HG03378 (cell line): ENCODE data around the gene ALOX5AP.
"Not testable (repeated sequence)": the region's sequence is repeated elsewhere in the genome, so short reads cannot be mapped to it uniquely, and the experiment has no call there.

ENCODE experiments used
- ATAC-seq: cut with Tn5 transposase; IDR thresholded peaks from one replicate; pipeline ENCODE4 v1.9.1; 2021; ENCODE audit warnings: mild to moderate bottlenecking, moderate library complexity; ENCODE audit not compliant: unreplicated experiment

Gene ALOX5AP

DNA sequence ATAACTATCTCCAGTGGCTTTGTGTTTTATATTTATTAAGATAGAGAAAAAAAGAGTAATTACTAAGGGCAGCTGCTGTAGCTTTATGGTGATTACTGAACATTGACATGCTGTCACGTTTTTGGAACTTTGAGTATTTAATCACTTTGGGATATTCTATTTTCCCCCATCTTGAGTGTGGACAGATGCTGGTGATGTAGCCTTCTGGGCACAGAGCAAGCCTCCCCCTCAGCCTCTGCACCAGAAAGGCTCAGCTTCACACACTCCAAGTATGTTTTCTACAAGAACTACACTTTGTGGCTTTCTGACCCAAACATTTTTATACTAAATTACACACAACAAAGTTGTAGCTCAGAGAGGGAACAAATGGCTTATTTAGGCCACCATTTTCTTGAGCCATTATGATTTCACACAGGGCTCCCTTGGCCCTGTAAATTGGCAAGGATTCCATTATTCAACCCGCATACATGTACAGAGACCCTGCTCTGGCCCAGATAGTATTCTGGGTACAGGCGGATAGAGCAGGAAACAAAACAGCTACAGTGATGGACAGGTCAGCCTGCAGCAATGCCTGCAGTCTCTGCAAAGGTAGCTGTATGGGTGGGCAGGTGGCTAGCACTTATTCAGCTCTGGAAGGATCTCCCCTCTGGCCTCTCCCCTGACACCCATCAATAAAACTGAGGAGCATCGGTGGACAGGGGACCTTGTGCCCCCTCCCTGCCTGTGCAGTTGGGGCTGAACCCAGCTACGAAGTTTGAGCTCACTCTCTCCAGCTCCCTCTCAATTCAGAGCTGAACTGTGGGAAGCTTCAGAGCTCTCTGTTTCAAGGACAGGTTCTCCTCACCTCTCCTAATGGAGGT lies 1.3 kb downstream of the ALOX5AP start:
- no peak for ATAC-seq

DNA sequence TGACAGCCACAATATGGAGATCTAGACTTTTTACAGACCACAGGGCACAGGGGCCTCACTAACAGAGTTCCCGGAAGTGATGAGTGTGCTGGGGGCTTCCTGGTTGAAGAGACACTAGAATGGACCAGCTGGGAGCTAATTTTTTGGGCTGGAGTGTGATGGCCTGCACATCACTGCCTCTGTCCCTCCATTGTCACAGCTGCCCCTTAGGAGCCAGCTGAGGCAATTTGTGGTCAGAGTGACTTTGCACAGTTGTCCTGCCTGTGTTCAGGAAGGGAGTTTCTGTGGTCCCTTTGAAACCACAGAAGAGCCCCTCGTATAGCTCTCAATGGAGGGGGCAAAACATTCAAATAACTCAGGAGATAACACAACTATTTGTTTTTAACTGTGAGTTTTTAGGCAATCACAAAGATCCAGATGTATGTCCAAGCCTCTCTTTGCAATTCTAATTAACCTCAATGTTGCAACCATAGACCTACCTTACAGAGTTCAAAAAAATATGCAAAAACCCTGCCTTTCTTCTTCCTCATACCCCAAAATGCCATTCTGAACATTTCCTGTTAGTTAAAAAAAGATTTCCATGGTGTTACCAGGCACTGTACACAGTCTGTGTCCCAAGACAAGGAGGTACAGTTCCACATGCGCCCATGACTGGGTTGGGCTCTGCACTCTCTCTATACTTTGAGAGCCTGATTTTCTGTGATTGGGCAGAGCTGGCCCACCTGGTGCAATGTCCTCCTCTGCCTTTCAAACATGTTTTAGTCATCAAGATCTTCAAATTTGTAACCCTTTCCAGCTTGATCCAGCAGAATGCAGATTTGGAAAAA lies 2.4 kb downstream of the ALOX5AP start:
- ATAC-seq, result no peak

DNA sequence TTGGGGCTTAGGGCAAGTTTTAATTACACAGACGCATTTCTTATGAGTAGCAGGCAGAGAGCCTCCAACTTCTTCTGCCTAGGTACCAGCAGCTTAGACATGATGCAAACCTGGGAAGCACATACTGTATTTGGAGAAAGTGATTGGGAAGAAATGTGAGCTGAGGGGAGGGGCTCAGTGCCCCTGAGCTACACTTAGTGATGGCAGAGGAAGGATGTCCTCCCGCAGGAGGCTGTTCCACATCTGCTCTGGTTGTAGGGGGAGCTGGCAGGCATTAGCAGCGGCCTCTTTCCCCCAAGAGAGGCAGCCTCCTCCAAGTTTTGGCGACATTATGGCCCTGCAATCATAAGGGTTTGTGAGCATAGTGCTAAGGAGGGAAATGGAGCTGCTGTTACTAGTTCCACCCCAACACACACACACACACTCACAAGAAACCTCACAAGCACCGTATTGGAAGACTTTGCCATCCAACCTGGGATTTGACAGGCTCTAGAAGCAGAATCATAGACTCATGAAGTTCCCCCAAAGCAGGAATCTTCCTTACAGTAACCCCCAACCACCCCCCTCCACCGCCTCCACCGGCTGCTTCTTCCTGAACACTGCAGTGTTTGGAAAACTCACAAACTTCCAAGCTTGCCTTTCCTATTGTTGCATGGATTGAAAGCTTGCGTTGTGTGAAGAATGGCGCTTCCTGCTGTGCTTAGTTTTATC lies 3.3 kb downstream of the ALOX5AP start:
- ATAC-seq, result no peak

DNA sequence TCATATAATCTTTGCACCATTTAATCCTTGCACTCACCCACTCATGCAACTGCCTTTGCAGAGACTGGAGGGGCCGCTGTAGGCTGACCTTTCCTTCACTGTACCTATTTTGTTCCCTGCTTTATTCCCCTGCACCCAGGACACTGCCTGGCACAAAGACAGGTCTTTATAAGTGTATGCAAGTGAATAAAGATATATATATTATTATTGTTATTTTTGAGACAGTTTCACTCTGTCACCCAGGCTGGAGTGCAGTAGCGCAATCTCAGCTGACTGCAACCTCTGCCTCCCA lies 3.8 kb downstream of the ALOX5AP start:
- ATAC-seq, result no peak

DNA sequence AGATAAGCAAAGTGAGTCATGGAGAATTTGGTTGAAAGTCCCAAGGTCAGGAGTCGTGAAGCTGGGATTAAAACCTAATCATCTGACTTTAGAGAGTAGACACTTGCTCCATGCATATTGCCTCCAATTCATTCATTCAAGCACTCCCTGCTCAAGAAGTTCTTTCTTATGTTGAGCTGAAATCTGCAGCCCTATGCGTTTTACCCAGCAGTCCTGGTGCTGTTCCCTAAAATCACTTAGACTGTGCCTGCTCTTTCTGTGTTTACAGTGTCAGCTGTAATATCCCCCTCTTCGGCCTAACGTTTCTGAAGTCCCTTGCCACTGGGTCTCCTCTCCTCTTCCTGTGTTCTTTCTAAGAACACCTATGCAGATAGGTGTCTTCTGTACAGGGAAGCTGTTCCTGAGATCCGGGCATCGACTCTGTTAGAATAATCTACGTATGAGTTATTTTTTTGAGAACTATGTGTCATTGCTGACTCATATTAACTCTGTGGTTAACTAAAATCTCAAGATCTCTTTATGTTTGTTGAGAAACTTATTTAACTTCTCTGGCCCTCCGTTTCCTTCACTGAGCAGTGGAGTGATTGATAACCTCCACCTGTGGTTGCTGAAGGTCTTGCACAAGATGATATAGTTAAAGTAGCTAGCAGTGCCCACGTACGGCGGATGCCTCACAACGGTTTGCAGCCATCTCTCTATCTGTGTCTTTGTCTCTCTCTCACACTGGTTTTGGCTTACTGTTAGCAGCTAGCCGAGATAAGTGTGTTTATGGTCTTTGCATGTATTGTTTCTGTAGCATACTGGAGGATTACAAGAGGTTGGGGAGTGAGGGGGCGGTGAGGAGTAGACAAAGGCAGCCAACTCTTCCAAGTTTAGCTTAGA lies 4.7 kb downstream of the ALOX5AP start:
- peak; percentile 56 for ATAC-seq

DNA sequence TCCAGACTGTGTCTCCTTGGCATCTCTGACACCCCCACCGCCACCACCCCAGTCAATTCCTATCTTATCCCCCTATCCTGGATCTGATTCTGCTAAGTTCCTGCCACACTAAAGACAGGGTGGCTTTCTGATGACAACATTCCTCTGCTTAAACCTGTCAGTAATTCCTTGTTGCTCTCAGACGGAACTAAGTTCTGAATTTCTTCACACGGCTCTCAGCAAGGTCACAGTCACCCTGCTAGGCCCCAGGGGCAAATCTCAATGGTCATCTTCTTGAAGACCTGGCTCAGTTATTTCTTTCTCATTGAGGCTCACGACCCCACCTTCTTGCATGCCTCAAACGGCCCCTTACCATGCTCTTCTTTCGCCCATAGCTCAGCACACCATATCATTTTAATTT lies 7.6 kb downstream of the ALOX5AP start:
- no peak for ATAC-seq

DNA sequence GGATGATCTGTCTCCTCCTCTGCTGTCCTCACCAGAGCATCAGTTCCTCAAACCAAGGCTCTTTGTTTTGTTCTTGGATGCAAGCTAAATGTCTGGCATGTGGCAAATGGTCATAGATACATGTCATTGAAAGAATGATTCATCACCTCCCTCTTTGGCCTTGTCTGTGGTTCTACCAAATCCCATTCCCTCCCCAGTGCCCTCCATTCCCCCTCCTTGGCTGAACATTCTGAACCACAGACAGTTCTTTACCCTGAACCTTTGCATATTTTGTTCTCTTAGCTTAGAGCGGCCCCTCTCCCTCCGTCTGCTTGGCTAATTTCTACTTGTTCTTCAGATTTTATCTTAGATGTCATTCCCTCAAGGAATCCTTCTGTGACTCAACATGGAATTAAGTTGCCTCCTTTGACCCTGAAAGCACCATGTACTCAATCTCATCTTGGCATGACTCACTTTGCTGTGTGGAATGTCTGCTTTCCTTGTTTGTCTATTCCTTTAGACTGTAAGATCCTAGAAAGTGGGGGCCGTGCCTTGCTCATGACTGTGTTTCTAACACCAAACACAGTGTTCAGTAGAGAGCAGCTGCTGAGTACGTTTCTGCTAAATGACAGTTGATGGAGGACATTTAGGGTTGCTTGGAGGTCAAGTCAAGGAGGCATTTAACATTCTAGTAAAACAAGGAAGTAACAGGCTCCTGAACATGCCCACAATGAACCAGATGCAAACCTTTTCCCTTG lies 8.1 kb downstream of the ALOX5AP start:
- no peak for ATAC-seq

DNA sequence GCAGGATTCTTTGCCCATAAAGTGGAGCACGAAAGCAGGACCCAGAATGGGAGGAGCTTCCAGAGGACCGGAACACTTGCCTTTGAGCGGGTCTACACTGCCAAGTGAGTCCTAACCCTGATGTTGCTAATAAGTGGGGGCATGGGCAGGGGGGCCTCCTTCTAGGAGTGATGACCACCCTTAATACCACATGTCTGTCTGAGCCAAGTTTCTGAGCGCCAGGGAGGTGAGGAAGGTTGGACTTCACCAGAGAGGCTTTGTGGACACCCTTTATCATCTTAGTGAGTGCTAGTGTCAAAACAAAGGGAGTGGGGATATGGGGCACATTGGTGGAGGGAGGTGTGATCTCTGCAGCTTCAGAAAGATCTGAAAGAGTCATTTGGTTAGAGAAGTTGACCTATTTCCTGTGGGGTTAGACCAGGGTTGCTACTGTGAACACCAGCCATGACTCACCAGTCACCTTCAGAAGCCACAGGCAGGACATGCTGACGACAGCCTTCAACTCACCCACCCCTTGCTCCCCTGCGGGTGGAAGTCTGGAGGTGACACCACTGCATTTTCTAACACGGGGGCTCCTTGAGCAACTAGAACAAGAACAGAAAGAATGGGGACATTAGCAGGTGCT lies 8.8 kb downstream of the ALOX5AP start:
- peak; percentile 91 for ATAC-seq

DNA sequence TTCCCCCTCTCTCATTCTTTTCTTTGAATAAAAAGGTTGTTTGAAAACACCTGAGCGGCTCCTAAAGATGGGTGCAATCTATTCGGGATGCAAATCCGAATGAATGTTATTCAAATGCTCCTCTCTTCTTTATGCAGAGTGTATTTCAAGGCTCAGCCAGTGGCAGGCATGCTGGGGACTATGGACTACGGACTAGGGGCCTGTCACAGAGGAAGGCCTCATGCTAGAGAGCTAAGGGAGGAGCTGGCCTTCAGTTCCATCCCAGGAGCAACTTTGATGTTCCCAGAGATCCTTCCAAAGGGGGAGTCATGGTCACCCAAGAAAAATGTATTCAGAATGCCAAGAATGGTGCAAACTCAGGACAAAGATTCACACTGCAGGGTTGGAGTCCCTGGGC lies 9.3 kb downstream of the ALOX5AP start:
- ATAC-seq, result no peak

DNA sequence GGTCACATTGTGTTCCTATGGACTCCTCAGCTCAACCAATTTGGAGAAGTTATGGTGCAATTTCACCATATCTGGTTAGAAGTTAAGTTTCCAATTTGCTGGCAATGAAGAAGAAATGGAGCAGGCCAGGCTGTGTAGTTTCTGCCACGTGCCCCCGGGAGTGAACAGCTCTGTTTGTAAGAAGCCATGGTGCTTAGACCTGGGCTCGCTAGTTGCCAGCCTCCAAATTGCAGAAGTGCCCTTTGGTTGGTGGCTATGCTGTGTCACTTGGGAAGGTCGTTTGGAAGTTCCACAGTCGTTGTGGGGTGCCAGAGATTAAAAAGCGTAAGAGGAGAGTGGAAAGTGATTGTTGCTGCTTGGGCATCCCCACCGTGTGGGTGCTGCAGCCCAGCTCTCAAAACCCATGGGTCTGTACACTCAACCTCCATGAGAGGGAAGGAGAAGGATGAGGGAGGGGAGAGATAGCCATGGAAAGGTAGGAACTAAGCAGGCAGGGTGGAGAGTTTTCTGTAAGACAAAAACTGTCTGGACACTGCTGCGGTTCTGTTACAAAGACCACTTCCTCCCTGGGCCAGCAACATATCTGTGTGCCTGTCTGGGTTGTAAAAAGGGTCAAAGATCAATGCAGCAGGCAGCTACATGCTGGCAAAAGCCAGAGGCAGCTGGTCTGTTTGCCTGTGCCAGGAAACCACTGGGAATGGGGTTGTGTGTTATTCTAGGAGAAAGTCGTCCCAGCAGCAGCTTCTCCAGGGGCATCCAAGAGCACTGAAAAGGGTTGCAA lies 10.8 kb downstream of the ALOX5AP start:
- no peak for ATAC-seq

DNA sequence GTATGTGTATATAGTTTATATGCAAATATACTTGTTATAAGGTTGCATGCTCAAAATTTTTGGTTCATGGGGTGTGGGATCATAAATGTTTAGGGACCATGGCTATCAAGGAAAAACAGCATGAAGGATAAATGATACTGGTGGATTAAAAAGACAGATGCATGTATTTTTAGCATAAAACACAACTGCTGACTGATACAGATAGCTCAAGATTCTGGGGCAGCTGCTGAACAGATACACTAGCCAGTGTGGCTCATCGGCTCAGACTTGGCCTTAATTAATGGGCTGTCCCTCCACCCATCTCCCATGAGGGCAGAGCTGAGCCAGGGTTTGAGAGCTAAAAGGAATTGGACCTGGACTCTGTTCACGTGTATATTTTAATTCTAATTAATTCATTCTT lies 11.4 kb downstream of the ALOX5AP start:
- ATAC-seq, result no peak

DNA sequence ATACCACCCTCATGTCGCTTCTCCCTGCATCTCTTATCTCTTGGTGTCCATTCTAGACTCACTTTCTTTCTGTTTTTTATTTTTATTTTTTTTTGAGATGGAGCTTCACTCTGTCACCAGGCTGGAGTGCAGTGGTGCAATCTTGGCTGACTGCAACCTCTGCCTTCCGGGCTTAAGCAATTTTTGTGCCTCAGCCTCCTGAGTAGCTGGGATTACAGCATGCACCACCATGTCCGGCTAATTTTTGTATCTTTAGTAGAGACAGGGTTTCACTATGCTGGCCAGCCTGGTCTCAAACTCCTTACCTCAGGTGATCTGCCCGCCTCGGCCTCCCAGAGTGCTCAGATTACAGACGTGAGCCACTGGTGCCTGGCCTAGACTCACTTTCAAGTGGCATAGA lies 12.5 kb downstream of the ALOX5AP start:
- ATAC-seq, result not testable (repeated sequence)

DNA sequence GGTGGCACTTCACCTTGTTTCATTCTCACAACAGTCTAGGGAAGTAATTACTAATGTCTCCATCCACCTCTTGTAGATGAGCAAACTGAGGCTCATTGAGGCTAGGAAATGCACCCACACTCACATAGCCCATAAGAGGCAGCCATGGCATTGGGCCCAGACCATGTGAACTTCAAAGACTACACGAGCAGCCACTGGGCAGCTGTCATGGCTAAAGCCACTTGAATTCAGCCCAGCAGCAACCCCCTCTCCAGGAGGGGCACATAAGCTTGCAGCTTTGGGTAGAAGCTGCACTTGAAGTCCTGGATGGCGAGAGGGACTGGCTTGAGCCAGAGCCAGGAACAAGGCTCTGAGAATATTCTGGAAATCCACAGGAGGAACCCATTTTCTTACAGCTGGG lies 13.4 kb downstream of the ALOX5AP start:
- no peak for ATAC-seq

DNA sequence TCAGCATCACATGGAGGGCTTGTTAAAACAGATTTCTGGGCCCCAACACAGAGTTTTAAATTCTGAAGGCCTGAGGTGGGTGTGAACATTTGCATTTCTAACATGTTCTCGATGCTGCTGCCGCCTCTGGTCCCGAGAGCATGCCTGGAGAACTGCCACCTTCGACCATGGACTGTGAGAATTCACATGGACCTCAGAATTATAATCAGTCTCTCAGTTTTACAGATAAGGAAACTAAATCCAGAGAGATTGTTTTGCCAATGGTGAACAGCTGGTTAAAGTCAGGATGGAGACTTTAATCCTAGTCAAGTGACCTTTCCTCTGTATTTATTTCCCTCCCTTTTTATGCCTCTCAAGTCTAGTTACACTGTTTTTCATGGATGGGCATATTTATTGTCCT lies 14.7 kb downstream of the ALOX5AP start:
- no peak for ATAC-seq

DNA sequence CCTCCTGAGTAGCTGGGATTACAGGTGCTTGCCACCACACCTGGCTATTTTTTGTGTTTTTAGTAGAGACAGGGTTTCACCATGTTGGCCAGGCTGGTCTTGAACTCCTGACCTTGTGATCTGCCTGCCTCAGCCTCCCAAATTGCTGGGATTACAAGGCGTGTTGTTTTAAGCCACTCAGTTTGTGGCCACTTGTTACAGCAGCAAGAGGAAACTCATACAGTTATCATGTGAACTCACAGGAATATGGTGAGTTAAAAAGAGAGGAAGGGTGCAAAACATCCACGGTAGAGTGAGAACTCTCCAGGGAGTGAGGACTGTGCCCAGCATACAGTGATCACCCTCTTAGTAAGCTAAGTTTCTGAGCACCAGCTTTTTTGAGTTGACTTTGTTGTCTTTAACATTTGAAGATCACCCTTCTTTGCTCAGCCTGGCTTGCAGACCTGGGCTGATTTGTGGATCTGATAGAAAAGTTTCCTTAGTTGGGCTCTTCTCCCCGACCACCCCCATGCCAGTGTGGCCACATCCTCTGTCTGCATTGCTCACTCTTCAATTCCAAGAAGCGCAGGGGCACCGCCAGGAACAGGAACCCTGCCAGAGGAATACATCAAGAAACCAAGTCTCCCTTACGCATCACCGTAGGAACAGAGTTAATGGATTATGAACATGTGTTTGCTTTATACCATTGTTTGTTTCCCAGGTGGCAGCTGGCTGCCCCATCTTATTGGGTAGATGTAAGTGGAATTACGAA lies 16.0 kb downstream of the ALOX5AP start:
- no peak for ATAC-seq

DNA sequence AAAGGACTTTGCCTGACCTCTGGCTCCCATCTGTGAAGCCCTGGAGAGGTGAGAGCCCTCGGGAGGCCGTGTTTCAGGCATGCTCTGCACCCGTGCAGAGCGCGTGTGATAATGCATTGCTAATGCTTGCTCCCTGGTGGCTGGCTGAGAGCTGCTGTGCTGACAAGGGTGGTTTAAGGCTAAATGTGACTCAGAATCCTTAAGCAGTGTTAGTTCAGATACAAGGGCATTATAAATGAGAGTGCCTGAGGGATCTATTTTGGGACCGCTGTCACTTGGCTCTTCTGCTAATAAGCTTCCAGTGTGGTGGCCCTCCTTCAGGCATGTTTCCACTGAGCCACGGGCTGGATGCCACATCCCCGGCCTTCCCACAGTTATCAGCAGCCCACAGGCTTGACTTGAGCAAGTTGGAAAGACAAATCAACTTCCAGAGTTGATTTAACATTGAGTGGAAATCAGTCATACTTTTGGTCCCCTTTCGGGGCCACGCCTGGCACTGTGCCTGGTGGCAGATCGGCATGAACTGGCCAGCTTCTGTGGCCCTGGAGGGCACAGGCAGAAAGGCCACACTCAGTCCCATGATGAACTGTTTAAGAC lies 17.0 kb downstream of the ALOX5AP start:
- ATAC-seq, result no peak

DNA sequence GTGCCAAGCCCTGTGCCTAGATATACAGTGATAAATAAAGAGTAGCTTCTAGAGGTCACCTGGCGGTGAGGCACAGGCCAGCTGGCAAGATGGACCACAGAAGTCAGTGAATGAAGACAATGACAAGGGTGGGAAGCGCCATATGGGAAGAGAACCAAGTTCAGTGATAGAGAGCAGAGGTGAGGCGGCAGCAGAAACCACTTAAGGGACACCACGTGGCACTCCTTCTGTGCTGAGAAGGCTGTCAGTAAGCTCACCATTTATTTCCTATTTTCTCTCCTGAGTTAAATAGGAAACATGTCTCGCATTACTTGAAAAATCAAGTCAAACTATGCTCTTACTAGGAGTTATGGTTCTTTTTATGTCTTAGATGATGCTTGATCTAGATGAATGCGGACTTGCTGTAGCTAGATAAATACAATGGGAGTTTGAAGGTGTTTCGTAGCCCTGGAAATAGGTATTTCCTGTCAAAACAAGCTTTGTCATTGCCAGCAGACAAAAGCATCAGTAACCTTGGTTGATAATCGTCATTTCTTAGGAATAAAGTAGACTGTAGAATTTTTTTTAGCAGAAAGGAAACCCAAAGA lies 17.8 kb downstream of the ALOX5AP start:
- no peak for ATAC-seq
